NB4 (cell line): ENCODE results near the gene KRT3.

Experiments used
- MYC ChIP-seq: IDR thresholded peaks from 2 replicates; pipeline ENCODE4 v1.6.1; 2011; ENCODE audit warnings: low read depth, low read length
- POLR2A ChIP-seq: IDR thresholded peaks from 2 replicates; pipeline ENCODE4 v1.6.1; 2011; ENCODE audit warnings: mild to moderate bottlenecking; ENCODE audit not compliant: insufficient read length; ENCODE audit errors: extremely low read depth
- TF ChIP-seq, protein P1 (sequence below): IDR thresholded peaks from one replicate; pipeline ENCODE4 v1.5.1; 2012; ENCODE audit warnings: low read depth, low read length
- TF ChIP-seq, protein P2 (sequence below): IDR thresholded peaks from 2 replicates; pipeline ENCODE4 v1.6.1; 2011; ENCODE audit warnings: low read depth, low read length

DNA sequence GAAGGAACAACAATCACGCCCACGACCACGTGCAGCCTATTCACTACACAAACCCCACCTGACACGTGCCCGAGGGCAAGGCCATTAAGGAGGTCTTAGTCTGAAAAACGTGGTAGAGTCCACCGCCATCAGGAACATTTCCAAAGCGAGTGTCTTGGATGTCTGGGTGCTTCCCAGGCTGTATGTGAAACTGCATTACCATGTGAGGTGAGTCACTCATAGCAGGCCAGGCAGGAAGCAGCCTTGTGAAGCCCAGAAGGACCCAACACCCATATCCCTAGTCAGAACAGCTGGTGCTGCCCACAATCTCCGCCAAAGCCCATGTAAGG is 41.5 kb upstream of the KRT3 start:
- TF ChIP-seq, protein P1, sequence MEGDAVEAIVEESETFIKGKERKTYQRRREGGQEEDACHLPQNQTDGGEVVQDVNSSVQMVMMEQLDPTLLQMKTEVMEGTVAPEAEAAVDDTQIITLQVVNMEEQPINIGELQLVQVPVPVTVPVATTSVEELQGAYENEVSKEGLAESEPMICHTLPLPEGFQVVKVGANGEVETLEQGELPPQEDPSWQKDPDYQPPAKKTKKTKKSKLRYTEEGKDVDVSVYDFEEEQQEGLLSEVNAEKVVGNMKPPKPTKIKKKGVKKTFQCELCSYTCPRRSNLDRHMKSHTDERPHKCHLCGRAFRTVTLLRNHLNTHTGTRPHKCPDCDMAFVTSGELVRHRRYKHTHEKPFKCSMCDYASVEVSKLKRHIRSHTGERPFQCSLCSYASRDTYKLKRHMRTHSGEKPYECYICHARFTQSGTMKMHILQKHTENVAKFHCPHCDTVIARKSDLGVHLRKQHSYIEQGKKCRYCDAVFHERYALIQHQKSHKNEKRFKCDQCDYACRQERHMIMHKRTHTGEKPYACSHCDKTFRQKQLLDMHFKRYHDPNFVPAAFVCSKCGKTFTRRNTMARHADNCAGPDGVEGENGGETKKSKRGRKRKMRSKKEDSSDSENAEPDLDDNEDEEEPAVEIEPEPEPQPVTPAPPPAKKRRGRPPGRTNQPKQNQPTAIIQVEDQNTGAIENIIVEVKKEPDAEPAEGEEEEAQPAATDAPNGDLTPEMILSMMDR: no peak
- no peak for TF ChIP-seq POLR2A
- TF ChIP-seq, protein P2, sequence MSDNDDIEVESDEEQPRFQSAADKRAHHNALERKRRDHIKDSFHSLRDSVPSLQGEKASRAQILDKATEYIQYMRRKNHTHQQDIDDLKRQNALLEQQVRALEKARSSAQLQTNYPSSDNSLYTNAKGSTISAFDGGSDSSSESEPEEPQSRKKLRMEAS: peak; percentile 58
- TF ChIP-seq MYC: peak; percentile 30; the same call in 1 of the 2 replicates
